ENCODE measurements around the gene DAGLB. TPM values are rescaled to one million over a fixed set of nuclear protein-coding genes. Genes with fewer than 3 reads are reported as not detected.

The DAGLB gene
- total RNA-seq, 1 experiment from 2014 or later, result 22.3 TPM

DNA sequence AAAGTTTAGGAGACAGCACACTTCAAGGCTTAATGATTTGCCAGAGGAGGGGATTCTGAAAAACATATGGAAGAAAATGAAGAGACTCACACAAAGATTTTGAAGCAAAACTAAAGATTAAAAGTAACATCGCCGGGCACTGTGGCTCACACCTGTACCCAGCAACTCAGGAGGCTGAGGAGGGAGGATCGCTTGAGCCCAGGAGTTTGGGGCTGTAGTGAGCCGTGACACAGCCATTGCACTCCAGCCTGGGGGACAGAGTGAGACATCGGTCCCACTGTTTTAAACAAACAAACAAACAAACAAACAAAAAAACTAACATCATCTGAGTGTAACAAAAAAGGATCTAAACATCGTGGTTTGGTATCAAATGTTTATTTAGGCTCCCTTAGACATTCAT lies 33.7 kb upstream of the DAGLB start:
- DNase-seq (ENCODE audit: low read depth, low spot score), result no peak
- no TSS peak for BruUV-seq (replicated peaks)
- no peak overlapping the region for H3K4me3 ChIP-seq (ENCODE audit: low read depth in 2 of 2, low read length in 2 of 2)
- ATAC-seq, result no peak
- in situ Hi-C loops (cut with HindIII; ENCODE audit: low pct_unique_long_range_greater_than_20kb, low sequenced_read_pairs), result no loop called here
- H3K9me3 ChIP-seq (ENCODE audit: control insufficient read depth, insufficient read depth, low read depth, low read length), result no peaks in the 10 kb centered on the region
- intact Hi-C loops (cut with micrococcal nuclease; ENCODE audit: unreplicated experiment), result no loop called here
- ChIA-PET CTCF (no interaction called here), POLR2A (interaction anchor here (0.6 kb wide), 1 partner anchor 11 kb away, joined by 3 read pairs; no protein-coding TSS in a partner anchor)
- peaks cover 11% of the 10 kb centered on the region for H3K4me1 ChIP-seq (ENCODE audit: control insufficient read depth, insufficient read depth, low read length)
- peaks cover 5% of the 10 kb centered on the region for H3K36me3 ChIP-seq (ENCODE audit: control insufficient read depth, insufficient read depth, low read length)
- H3K27me3 ChIP-seq (ENCODE audit: control insufficient read depth, insufficient read depth, low read length), result no peaks in the 10 kb centered on the region
- no peak overlapping the region for H3K27ac ChIP-seq (ENCODE audit: low read length)
- TF ChIP-seq, protein P1, sequence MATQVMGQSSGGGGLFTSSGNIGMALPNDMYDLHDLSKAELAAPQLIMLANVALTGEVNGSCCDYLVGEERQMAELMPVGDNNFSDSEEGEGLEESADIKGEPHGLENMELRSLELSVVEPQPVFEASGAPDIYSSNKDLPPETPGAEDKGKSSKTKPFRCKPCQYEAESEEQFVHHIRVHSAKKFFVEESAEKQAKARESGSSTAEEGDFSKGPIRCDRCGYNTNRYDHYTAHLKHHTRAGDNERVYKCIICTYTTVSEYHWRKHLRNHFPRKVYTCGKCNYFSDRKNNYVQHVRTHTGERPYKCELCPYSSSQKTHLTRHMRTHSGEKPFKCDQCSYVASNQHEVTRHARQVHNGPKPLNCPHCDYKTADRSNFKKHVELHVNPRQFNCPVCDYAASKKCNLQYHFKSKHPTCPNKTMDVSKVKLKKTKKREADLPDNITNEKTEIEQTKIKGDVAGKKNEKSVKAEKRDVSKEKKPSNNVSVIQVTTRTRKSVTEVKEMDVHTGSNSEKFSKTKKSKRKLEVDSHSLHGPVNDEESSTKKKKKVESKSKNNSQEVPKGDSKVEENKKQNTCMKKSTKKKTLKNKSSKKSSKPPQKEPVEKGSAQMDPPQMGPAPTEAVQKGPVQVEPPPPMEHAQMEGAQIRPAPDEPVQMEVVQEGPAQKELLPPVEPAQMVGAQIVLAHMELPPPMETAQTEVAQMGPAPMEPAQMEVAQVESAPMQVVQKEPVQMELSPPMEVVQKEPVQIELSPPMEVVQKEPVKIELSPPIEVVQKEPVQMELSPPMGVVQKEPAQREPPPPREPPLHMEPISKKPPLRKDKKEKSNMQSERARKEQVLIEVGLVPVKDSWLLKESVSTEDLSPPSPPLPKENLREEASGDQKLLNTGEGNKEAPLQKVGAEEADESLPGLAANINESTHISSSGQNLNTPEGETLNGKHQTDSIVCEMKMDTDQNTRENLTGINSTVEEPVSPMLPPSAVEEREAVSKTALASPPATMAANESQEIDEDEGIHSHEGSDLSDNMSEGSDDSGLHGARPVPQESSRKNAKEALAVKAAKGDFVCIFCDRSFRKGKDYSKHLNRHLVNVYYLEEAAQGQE (IDR thresholded peaks at IDR 0.05; ENCODE audit: insufficient read depth in 1 of 2, low read depth in 2 of 2, low read length in 1 of 2), result no peak
- no peak for TF ChIP-seq SIN3A (IDR thresholded peaks at IDR 0.05; ENCODE audit: borderline replicate concordance, insufficient read depth, low read depth, low read length)
- TF ChIP-seq TCF7L2 (IDR thresholded peaks at IDR 0.05; ENCODE audit: low read depth, low read length), result no peak
- no peak for TF ChIP-seq POLR2AphosphoS5 (IDR thresholded peaks at IDR 0.05; ENCODE audit: low read depth, low read length)
- TF ChIP-seq, protein P2, sequence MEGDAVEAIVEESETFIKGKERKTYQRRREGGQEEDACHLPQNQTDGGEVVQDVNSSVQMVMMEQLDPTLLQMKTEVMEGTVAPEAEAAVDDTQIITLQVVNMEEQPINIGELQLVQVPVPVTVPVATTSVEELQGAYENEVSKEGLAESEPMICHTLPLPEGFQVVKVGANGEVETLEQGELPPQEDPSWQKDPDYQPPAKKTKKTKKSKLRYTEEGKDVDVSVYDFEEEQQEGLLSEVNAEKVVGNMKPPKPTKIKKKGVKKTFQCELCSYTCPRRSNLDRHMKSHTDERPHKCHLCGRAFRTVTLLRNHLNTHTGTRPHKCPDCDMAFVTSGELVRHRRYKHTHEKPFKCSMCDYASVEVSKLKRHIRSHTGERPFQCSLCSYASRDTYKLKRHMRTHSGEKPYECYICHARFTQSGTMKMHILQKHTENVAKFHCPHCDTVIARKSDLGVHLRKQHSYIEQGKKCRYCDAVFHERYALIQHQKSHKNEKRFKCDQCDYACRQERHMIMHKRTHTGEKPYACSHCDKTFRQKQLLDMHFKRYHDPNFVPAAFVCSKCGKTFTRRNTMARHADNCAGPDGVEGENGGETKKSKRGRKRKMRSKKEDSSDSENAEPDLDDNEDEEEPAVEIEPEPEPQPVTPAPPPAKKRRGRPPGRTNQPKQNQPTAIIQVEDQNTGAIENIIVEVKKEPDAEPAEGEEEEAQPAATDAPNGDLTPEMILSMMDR (IDR thresholded peaks at IDR 0.05), result no peak

DNA sequence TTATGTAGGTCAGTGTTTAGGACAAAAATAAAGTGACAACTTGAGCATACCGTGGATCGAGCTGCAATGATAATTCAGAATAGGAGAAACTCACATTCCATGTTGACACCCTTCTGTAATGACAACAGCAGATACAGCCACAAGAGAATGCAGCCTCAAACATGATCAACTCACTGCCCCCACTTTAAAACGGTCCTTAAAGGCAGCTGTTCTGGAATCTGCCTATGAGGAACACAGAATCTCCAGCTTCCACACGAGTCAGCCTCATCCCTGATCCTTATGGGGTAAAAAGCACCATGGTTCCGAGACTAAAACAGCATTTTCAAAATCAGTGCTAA lies 32.5 kb upstream of the DAGLB start:
- CTCF ChIA-PET, result no interaction called here
- in situ Hi-C loops (cut with HindIII; ENCODE audit: low pct_unique_long_range_greater_than_20kb, low sequenced_read_pairs) (no loop called here), intact Hi-C loops (cut with micrococcal nuclease; ENCODE audit: unreplicated experiment) (no loop called here)
- ATAC-seq (no peak), DNase-seq (ENCODE audit: low read depth, low spot score) (no peak)
- Histone ChIP-seq H3K27ac (ENCODE audit: low read length) (peak overlapping the region; percentile 3), H3K36me3 (ENCODE audit: control insufficient read depth, insufficient read depth, low read length) (peaks cover 5% of the 10 kb centered on the region), H3K4me3 (ENCODE audit: low read depth in 2 of 2, low read length in 2 of 2) (no peak overlapping the region), H3K4me1 (ENCODE audit: control insufficient read depth, insufficient read depth, low read length) (peaks cover 11% of the 10 kb centered on the region), H3K9me3 (ENCODE audit: control insufficient read depth, insufficient read depth, low read depth, low read length) (no peaks in the 10 kb centered on the region), H3K27me3 (ENCODE audit: control insufficient read depth, insufficient read depth, low read length) (no peaks in the 10 kb centered on the region)
- POLR2A ChIA-PET, result no interaction called here
- TF ChIP-seq, protein P2 (IDR thresholded peaks at IDR 0.05), result no peak
- TF ChIP-seq TCF7L2 (IDR thresholded peaks at IDR 0.05; ENCODE audit: low read depth, low read length) (no peak), POLR2AphosphoS5 (IDR thresholded peaks at IDR 0.05; ENCODE audit: low read depth, low read length) (no peak)
- BruUV-seq (replicated peaks), result no TSS peak

All from Panc1 (cell line).